ENCODE results near the gene TF. TPM values are rescaled to one million over a fixed set of nuclear protein-coding genes. Genes with fewer than 3 reads are reported as not detected.

Gene TF
- total and polyA plus RNA-seq, 12 donors = under 0.01 to 15.5 (median 2.2) TPM; not detected in 1

DNA sequence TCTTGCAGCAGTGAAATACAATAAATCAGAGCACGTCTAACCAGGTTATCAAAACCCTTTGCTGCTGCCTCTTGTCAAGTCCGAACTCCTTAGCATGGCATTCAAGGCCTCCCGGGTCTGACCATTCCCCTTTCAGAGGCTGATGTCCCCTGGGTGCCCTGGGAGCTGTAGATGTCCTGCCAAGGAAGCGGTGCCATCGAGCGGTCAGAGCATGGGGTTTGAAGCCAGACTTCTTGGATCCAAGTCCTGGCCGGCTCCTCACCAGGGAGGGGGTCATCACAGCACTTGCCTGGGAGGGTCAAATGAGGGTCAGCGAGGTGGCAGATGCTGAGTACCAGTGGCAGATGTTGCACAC lies 496 bp downstream of the TF start:
- no peaks in the 10 kb centered on the region for H3K9me3 ChIP-seq (replicated peaks in 1 of 3)
- no peaks in the 10 kb centered on the region for H3K27me3 ChIP-seq
- TF ChIP-seq POLR2A (IDR thresholded peaks at IDR 0.05) = no peak
- TF ChIP-seq, protein P1, sequence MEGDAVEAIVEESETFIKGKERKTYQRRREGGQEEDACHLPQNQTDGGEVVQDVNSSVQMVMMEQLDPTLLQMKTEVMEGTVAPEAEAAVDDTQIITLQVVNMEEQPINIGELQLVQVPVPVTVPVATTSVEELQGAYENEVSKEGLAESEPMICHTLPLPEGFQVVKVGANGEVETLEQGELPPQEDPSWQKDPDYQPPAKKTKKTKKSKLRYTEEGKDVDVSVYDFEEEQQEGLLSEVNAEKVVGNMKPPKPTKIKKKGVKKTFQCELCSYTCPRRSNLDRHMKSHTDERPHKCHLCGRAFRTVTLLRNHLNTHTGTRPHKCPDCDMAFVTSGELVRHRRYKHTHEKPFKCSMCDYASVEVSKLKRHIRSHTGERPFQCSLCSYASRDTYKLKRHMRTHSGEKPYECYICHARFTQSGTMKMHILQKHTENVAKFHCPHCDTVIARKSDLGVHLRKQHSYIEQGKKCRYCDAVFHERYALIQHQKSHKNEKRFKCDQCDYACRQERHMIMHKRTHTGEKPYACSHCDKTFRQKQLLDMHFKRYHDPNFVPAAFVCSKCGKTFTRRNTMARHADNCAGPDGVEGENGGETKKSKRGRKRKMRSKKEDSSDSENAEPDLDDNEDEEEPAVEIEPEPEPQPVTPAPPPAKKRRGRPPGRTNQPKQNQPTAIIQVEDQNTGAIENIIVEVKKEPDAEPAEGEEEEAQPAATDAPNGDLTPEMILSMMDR (IDR thresholded peaks at IDR 0.05) = no peak
- no peaks in the 10 kb centered on the region for H3K4me1 ChIP-seq (replicated peaks in 1 of 2)
- H3K4me3 ChIP-seq = no peak overlapping the region
- intact Hi-C loops (cut with DNase I) = no loop called here
- DNase-seq = no peak
- H3K27ac ChIP-seq = no peak overlapping the region
- WGBS, 4 donors = 59 to 79% (median 74%) methylated on average over 2 to 8 of the region's 8 CpGs
- H3K36me3 ChIP-seq (replicated peaks in 1 of 2) = no peaks in the 10 kb centered on the region

DNA sequence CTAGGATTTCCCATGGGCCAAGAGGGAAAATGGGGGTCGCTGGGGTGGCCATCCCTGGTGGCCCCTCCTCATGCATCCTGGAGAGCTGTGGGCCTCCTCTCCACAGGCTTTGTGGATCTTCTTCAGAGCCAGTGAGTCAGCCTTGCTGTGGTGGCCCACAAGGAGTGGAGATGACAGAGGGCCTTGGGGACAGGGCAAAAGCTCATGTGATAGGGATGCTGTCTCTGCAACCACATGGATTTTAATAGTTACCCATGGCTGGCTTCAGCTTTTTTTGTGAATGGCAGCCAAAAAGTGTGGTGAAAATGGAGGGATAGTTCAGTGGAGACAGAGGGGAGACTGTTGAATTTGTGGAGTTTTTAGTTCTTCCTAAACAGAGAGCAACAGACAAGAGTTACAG lies 1.2 kb downstream of the TF start:
- DNase-seq = no peak

DNA sequence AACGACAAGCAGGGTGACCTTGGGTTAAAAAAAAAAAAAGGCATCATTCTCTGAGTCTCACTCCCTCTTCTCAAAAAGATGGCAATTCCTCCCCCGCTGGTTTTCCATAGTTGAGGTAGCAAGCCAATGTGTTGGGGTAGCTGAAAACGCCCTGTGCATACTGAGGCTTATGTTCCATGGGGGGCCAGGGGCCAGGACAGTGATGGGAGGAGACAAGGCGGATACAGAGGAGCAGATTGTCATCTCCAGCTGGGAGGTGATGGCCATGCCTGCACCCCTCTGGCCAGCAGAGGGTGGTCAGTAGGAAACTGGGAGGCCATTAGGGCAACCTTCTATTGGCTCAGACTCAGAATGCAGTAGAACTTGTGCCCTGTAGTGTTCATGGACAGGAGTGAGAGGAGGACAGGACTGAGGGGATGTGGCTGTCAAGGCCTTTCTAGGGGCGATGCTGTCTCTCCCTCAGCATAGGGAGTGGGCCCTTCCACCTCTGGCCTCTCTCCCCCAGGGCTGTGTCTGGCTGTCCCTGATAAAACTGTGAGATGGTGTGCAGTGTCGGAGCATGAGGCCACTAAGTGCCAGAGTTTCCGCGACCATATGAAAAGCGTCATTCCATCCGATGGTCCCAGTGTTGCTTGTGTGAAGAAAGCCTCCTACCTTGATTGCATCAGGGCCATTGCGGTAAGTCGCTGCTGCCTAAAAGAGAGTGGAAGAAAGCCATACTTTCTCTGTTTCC lies 1.9 kb downstream of the TF start:
- intact Hi-C loops (cut with DNase I) = no loop called here
- Histone ChIP-seq H3K4me3 (no peak overlapping the region), H3K4me1 (replicated peaks in 1 of 2) (no peaks in the 10 kb centered on the region), H3K9me3 (replicated peaks in 1 of 3) (no peaks in the 10 kb centered on the region), H3K36me3 (replicated peaks in 1 of 2) (no peaks in the 10 kb centered on the region), H3K27ac (no peak overlapping the region), H3K27me3 (no peaks in the 10 kb centered on the region)
- WGBS, 4 donors = 81 to 90% (median 87%) methylated on average over 11 to 12 of the region's 12 CpGs
- DNase-seq = no peak
- TF ChIP-seq, protein P1 (IDR thresholded peaks at IDR 0.05) = no peak
- TF ChIP-seq POLR2A (IDR thresholded peaks at IDR 0.05) = no peak

More for the DNA sequence above, 1.2 kb downstream of the TF start:
- Histone ChIP-seq H3K27me3 (no peaks in the 10 kb centered on the region), H3K4me3 (no peak overlapping the region), H3K27ac (no peak overlapping the region), H3K36me3 (replicated peaks in 1 of 2) (no peaks in the 10 kb centered on the region), H3K4me1 (replicated peaks in 1 of 2) (no peaks in the 10 kb centered on the region), H3K9me3 (replicated peaks in 1 of 3) (no peaks in the 10 kb centered on the region)
- intact Hi-C loops (cut with DNase I) = no loop called here
- TF ChIP-seq, protein P1 (IDR thresholded peaks at IDR 0.05) = no peak
- TF ChIP-seq POLR2A (IDR thresholded peaks at IDR 0.05) = no peak
- 56 to 88% (median 84%) methylated on average over 1 of the region's 1 CpG; no CpG with 5 or more reads in 1 of the 4 donors for WGBS, 4 donors

DNA sequence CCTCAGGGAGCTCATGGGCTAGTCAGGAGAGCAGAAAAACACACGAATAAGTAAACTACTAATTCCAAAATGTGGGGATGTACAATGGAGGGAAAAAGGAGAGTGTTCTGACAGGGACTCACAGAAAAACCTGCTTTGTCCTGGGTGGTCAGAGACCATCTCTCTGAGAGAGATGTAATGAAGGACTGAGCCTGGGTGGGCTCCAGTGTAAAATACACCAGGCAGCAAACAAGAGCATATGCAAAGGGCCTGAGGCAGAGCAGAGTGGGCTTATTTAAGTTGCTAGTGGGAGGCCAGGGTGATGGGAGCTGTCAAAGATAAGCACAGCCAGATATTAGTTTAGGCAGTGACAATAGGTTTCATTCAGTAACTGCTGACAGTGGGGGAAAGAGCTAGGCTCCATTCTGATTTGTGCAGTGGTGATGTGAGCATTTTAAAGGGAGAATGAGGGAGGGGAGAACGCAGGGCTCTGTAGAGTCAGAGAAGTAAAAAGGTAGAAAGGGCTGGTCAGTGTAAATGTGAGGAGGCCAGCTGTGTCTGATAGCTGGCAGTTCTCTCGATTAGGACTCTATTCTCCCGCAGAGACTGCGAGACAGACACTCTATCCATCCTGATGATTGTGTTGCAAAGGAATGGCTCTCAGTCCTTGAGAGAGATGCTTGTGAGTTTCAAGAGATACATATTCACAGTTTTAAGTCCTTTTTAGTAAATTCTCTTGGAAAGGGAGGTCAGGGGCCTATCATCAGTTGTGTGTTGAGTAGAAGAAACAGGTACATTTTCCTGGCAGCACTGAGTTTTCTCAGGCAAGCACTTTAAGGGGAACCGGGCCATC lies 3.5 kb downstream of the TF start:
- intact Hi-C loops (cut with DNase I) = no loop called here

More for the DNA sequence above, 3.5 kb downstream of the TF start:
- Histone ChIP-seq H3K4me1 (replicated peaks in 1 of 2) (no peaks in the 10 kb centered on the region), H3K36me3 (replicated peaks in 1 of 2) (no peaks in the 10 kb centered on the region), H3K27me3 (no peaks in the 10 kb centered on the region), H3K27ac (no peak overlapping the region), H3K4me3 (no peak overlapping the region), H3K9me3 (replicated peaks in 1 of 3) (no peaks in the 10 kb centered on the region)
- no peak for DNase-seq
- WGBS, 4 donors = 78 to 85% (median 83%) methylated on average over 6 of the region's 6 CpGs
- TF ChIP-seq, protein P1 (IDR thresholded peaks at IDR 0.05) = no peak
- TF ChIP-seq POLR2A (IDR thresholded peaks at IDR 0.05) = no peak
